Memory B cell (primary cell): ENCODE measurements around the gene MESD.
"Not testable (repeated sequence)": the region's sequence is repeated elsewhere in the genome, so short reads cannot be mapped to it uniquely, and the experiment has no call there.

Experiments
- ATAC-seq: fragments of 150-1000 bp; cut with Tn5 transposase; 2 replicates; pipeline ENCODE4 v1.10.0; 2021; ENCODE audit warnings: low read depth, mild to moderate bottlenecking, moderate library complexity
- DNase-seq, 2 donors: peaks; one replicate each; pipeline ENCODE4 v3.0.0; 2022; ENCODE audit warnings: low spot score in 2 of 2
- H3K27ac Mint-ChIP-seq: one replicate; pipeline ENCODE4 v1.8.0; 2022; ENCODE audit warnings: mild to moderate bottlenecking, moderate library complexity, mixed read lengths
- H3K27me3 Mint-ChIP-seq: one replicate; pipeline ENCODE4 v1.8.0; 2022; ENCODE audit warnings: mixed read lengths
- H3K36me3 Mint-ChIP-seq: one replicate; pipeline ENCODE4 v1.8.0; 2022; ENCODE audit warnings: mild to moderate bottlenecking, mixed read lengths
- H3K4me1 Mint-ChIP-seq: one replicate; pipeline ENCODE4 v1.8.0; 2022; ENCODE audit warnings: mixed read lengths
- H3K4me3 Mint-ChIP-seq: one replicate; pipeline ENCODE4 v1.8.0; 2022; ENCODE audit warnings: mild to moderate bottlenecking, moderate library complexity, mixed read lengths
- H3K9me3 Mint-ChIP-seq: one replicate; pipeline ENCODE4 v1.8.0; 2022; ENCODE audit warnings: mixed read lengths

Gene MESD

DNA sequence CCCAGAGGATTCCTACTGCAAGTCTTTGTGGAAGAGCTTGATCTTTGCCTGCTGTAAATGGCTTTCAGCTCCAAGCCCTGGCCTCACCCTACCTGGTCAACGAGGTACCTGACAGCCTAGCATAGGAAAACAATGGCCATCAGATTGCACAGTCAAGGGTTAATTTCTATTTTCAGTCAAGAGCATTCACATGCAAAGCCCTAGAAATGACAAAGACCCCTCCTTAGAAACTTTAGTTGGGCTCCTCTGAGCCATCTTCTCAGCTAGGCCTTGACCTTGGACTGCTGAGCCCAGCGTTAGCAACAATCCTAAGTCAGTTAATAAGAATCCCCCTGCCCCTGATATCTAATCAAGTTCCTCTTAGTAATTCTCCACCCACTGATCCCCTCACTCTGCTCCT is 18.5 kb downstream of the MESD start:
- Mint-ChIP-seq H3K27me3 (no peaks in the 10 kb centered on the region), H3K27ac (peak overlapping the region; percentile 39), H3K9me3 (no peaks in the 10 kb centered on the region), H3K4me1 (peaks cover 11% of the 10 kb centered on the region), H3K4me3 (no peak overlapping the region), H3K36me3 (peaks cover 2% of the 10 kb centered on the region)
- ATAC-seq: no peak
- no peak for DNase-seq

DNA sequence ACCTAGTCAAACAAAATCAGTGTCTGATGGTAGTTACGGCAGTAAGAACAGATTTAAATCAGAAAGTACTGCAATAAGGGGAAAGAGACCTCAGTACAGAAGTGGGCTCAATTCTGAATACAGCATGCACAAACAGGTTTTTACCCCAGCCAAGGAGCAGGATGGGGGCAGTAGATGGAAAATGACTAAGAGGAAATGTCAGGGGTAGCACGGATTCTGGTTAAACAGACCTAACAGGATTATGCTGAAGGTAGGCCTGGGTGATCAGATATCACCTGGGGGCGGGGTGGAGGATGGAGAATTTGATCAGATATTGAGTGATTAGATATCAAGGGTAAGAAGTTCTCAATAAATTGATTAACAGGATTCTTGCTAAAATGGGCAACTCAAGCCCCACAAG is 19.0 kb downstream of the MESD start:
- ATAC-seq (no peak), DNase-seq (no peak)
- Mint-ChIP-seq H3K27me3 (no peaks in the 10 kb centered on the region), H3K4me1 (peaks cover 11% of the 10 kb centered on the region), H3K27ac (no peak overlapping the region), H3K36me3 (peaks cover 2% of the 10 kb centered on the region), H3K4me3 (no peak overlapping the region), H3K9me3 (no peaks in the 10 kb centered on the region)

DNA sequence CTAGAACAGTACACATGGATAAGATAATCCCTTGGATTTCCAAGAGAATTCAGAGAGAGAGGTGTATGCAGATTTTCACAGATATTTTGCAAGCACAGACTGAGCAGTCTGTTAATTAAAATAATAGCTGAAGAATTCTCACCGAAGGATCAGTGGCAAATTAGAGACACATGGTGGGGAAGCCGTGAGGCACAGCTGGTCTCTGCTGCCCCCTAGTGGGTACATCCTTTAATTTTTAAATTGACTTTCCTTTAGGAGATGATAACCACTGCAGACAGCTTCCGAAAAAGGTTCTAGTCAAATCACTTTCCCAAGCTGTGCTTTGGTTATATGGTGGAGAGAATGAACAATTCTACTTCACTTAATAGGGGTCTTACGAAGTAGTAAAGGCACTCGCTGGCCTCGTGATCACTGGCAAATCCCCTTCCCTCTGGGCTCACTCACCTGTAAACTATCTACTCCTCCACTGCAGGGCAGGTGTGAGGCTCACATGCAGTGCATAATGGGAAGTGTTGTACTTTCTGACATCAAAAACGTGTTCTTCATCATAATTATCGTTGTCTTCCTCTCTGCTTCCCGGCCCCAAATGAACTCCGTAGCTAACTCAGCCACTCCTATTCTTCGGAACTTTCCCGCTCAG is 19.5 kb downstream of the MESD start:
- Mint-ChIP-seq H3K27ac (no peak overlapping the region), H3K9me3 (no peaks in the 10 kb centered on the region), H3K36me3 (peaks cover 7% of the 10 kb centered on the region), H3K4me3 (no peak overlapping the region), H3K4me1 (peaks cover 8% of the 10 kb centered on the region), H3K27me3 (no peaks in the 10 kb centered on the region)
- DNase-seq: peak; percentile 65 to 70
- ATAC-seq: peak; percentile 50

DNA sequence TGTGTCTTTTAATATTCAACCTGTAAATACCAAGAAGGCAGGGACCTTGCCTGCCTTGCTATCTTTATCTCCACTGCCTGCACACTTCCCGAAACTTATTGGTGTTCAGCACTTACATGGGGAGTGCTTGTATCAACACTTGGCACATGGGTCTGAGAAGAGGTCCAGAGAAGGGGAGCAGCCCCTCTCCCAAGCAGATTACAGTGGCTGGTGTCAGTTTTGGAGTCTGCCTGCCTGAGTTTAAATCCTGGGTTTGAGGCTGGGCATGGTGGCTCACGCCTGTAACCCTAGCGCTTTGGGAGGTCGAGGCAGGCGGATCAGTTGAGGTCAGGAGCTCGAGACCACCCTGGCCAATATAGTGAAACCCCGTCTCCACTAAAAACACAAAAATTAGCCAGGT is 20.3 kb downstream of the MESD start:
- Mint-ChIP-seq H3K27me3 (no peaks in the 10 kb centered on the region), H3K4me3 (no peak overlapping the region), H3K9me3 (peaks cover 2% of the 10 kb centered on the region), H3K27ac (no peak overlapping the region), H3K4me1 (peaks cover 8% of the 10 kb centered on the region), H3K36me3 (peaks cover 16% of the 10 kb centered on the region)
- no peak for DNase-seq
- ATAC-seq: no peak

DNA sequence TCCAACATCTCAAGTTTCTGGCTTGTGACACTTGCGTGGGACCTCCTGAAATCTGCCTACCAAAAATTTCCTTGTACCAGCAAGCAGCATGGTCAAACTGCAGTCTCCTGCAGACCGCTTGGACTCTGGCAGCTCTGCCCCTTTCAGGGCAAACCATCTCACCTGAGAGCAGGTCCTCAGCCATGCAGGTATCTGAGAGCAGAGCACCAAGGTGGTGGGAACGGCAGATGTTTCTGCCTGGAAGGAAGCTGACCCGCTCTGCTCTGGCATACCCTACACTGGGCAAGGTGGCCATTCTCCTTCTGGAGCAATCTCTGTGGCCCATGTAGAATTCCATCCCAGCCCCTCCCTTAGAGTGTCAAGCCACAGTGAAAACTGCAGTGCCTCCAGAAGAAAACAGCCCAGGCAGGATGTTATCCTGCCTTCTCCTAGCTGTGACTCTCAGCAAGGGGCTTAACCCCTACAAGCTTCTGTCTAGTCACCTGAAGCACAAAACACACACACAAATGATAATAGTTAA is 21.6 kb downstream of the MESD start:
- H3K27me3 Mint-ChIP-seq: no peaks in the 10 kb centered on the region
- H3K9me3 Mint-ChIP-seq: peaks cover 2% of the 10 kb centered on the region
- no peak for DNase-seq
- H3K36me3 Mint-ChIP-seq: peaks cover 22% of the 10 kb centered on the region
- no peak overlapping the region for H3K4me3 Mint-ChIP-seq
- ATAC-seq: no peak
- H3K4me1 Mint-ChIP-seq: peaks cover 6% of the 10 kb centered on the region
- H3K27ac Mint-ChIP-seq: no peak overlapping the region

DNA sequence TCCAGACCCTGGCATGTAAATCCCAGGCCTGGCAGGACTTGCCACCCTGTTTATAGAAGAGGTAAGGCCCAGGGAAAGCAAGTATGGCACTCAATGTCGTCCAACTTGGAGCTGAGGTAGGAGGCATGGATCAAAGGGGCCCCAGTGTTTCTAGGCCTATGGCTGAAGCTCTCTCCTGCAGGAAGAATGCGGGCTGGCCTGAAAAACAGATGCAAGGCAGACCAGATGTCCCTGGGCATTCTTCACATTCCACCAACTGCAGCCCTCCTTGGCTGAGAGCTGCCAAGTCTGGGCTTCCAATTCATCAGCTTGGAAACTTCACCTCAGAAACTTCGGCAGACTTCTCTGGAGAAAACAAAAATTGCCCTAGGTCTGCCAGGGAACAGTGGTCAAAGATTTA is 22.2 kb downstream of the MESD start:
- H3K36me3 Mint-ChIP-seq: peaks cover 28% of the 10 kb centered on the region
- no peak overlapping the region for H3K27ac Mint-ChIP-seq
- DNase-seq (no peak), ATAC-seq (no peak)
- H3K27me3 Mint-ChIP-seq: no peaks in the 10 kb centered on the region
- no peak overlapping the region for H3K4me3 Mint-ChIP-seq
- peaks cover 9% of the 10 kb centered on the region for H3K4me1 Mint-ChIP-seq
- peaks cover 2% of the 10 kb centered on the region for H3K9me3 Mint-ChIP-seq

DNA sequence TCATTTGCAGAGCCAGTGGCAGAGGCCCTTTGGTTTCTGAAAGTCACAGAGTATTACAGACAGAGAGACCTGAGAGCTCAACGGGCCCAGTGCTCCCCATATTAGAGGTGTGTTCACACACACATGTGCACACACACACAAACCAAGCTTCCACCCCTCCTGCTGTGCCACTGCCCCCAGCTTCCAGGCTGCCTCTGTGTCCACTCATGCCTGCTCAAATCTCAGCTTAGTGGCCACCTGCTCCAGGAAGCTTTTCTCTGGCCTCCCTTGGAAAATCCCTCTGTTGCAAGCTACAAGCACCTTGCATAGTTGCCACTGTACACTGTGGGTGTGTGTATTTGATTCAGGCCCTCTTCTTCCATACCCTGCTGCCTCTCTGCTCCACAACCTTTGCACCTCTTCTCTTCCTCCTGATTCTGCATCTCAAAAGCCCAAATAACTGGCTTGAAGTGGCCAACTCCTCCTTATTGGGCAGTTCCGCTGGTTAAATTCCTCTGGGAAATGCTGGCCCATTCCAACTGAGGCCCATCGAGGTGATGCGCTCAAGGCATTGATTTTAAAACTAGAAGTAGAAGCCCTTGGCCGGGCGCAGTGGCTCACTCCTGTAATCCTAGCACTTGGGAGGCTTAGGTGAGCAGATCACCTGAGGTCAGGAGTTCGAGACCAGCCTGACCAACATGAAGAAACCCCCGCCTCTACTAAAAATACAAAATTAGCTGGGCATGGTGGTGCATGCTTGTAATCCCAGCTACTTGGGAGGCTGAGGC is 23.0 kb downstream of the MESD start:
- H3K4me3 Mint-ChIP-seq: no peak overlapping the region
- ATAC-seq (no peak), DNase-seq (no peak)
- peaks cover 14% of the 10 kb centered on the region for H3K4me1 Mint-ChIP-seq
- H3K36me3 Mint-ChIP-seq: peaks cover 33% of the 10 kb centered on the region
- H3K27ac Mint-ChIP-seq: no peak overlapping the region
- no peaks in the 10 kb centered on the region for H3K27me3 Mint-ChIP-seq
- H3K9me3 Mint-ChIP-seq: peaks cover 2% of the 10 kb centered on the region

DNA sequence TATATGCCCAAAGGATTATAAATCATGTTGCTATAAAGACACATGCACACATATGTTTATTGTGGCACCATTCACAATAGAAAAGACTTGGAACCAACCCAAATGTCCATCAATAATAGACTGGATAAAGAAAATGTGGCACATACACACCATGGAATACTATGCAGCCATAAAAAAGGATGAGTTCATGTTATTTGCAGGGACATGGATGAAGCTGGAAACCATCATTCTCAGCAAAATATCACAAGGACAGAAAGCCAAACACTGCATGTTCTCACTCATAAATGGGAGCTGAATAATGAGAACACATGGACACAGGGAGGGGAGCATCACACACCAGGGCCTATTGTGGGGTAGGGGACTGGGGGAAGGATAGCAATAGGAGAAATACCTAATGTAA is 24.2 kb downstream of the MESD start:
- H3K27ac Mint-ChIP-seq, DNase-seq, H3K4me3 Mint-ChIP-seq, ATAC-seq, H3K27me3 Mint-ChIP-seq, H3K9me3 Mint-ChIP-seq: not testable (repeated sequence)
- peaks cover 12% of the 10 kb centered on the region for H3K4me1 Mint-ChIP-seq
- H3K36me3 Mint-ChIP-seq: peaks cover 39% of the 10 kb centered on the region

DNA sequence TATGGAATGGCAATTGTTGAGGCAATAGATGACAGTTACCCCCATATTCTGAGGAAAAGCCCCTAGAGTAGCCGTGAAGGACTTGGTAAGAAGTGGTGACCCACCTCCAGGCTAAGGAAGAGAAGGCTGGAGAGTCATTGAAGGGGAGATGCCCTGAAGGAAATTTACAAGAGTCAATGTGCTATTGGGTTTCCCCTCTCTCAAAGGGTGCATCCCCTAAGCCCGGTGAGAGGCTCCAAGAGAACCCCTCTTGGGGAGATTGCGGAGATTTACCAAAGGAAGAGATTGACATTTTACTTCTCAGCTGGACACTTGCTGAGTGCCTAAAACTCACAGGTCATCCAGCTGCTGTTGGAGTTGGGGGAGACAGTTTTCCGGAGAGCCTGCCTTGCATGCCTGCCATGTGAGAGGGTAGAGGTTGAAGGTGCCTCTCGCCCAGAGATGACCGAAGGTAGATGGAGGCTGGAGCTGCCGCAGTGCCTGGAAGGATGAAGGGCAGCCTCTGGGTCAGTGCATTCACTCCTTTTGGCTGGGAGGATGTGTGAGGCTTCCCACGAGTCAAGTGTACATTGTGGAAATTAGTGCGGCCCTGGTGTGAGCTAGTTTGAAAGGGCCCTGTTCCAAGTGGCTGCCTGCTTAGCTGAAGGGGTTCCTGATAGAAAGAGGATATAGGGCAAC is 30.7 kb downstream of the MESD start:
- DNase-seq (no peak), ATAC-seq (no peak)
- no peak overlapping the region for H3K27ac Mint-ChIP-seq
- no peaks in the 10 kb centered on the region for H3K27me3 Mint-ChIP-seq
- peaks cover 36% of the 10 kb centered on the region for H3K36me3 Mint-ChIP-seq
- H3K9me3 Mint-ChIP-seq: no peaks in the 10 kb centered on the region
- no peak overlapping the region for H3K4me3 Mint-ChIP-seq
- H3K4me1 Mint-ChIP-seq: peaks cover 15% of the 10 kb centered on the region

DNA sequence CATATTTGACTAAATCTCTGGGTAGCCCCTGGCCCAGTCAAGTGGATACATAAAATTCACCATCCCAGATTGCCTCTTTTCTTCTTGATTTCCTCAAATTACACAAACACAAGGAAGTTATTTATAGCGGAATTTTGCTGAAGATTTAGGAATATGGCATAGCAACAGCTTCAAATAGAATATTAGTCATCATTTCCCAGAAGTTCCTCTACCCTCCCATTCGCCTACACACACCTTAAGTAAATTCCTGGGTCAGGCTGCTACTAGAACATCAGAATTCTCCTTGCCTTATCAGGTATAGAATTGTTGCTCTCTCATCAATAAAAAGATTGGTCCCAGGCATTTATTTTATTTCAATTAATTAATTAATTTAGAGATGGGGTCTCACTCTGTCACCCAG is 31.6 kb downstream of the MESD start:
- H3K27me3 Mint-ChIP-seq: no peaks in the 10 kb centered on the region
- peaks cover 15% of the 10 kb centered on the region for H3K4me1 Mint-ChIP-seq
- DNase-seq: no peak
- H3K36me3 Mint-ChIP-seq: peaks cover 37% of the 10 kb centered on the region
- no peaks in the 10 kb centered on the region for H3K9me3 Mint-ChIP-seq
- ATAC-seq: no peak
- H3K4me3 Mint-ChIP-seq: no peak overlapping the region
- no peak overlapping the region for H3K27ac Mint-ChIP-seq

DNA sequence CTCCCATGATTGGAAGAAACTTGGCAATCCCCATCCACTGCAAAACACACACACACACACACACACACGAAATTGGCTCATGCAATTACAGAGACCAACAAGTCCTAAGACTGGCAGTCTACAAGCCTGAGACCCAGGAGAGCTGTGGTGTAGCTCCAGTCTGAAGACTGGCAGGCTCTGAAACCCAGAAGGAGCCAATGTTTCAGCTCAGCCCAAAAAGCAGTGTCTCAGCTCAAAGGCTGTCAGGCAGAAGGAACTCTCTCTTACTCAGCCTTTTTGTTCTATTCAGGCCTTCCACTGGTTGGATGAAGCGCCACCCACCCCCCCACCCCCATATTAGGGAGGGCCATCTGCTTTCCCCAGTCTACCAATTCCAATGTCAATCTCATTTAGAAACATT is 32.1 kb downstream of the MESD start:
- Mint-ChIP-seq H3K36me3 (peaks cover 37% of the 10 kb centered on the region), H3K27ac (no peak overlapping the region), H3K27me3 (no peaks in the 10 kb centered on the region), H3K4me3 (no peak overlapping the region), H3K4me1 (peaks cover 15% of the 10 kb centered on the region), H3K9me3 (no peaks in the 10 kb centered on the region)
- DNase-seq (no peak), ATAC-seq (no peak)

DNA sequence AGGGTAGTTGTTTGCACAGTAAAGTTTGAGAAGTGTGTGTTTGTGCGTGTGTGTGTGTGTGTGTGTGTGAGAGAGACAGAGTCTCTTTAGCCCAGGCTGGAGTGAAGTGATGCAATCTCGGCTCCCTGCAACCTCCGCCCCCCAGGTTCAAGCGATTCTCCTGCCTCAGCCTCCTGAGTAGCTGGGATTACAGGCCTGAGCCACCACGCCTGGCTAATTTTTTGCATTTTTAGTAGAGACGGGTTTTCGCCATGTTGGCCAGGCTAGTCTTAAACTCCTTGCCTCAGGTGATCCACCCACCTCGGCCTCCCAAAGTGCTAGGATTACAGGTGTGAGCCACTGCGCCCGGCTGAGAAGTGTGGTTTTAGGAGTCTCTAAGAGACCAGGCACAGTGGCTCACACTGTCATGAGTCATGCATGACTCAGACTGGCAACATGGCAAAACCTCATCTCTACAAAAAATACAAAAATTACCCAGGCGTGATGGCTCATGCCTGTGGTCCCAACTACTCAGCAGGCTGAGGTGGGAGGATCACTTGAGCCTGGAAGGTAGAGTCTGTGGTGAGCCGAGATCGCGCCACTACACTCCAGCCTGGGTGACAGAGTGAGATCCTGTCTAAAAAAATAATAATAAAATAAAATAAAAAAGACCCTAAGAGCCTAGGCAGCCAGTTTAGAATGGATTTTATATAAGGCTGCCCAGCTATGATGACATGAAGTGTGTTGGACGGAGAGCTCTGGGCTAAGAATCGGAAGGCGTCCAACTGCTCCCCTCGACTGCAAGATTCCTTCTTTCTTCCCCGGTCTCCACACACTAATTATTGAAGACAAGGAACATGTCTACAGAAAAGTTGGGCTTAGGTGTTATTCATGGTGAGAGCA is 33.8 kb downstream of the MESD start:
- not testable (repeated sequence) for H3K4me1 Mint-ChIP-seq, DNase-seq, H3K4me3 Mint-ChIP-seq, H3K27ac Mint-ChIP-seq, ATAC-seq, H3K9me3 Mint-ChIP-seq, H3K27me3 Mint-ChIP-seq
- H3K36me3 Mint-ChIP-seq: peaks cover 36% of the 10 kb centered on the region

DNA sequence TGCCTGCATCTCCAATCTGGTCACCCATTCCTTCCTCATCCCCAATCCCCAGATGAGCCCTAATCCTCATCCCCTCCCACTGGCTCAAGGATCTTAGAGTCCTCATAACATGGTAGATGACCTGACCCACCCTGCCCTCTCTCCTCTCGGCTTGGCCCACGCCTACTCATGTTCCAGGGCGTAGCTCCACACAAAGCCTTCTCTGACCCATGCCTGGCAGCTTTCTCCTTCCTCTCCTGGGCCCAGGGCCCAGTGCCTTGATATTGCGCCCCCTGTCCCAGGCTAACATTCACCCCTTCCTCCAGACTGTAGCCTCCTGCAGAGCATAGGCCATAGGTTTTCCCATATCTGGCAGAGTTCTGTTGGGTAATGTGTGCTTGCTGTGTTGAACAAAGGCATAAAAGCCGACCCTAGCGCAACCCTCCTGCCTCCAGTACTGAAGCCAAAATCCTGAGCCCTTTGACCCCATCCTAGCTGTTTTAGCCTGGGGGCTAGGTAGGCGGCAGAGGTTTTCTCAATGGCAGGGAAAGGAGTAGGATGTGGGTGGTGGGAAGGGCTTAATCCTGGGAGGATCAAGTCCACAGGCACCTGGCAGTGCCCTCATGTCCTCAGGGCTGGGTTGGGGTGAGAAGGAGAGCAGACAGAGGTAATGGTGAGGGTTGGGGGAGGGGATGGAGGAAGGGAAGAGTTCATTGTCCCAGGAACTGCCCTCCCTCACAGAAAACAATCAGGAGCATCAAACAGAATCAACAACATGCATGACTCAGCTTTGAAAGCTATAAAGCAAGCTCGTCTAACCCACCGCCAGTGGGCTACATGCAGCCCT is 35.5 kb downstream of the MESD start:
- DNase-seq: no peak
- Mint-ChIP-seq H3K4me3 (no peak overlapping the region), H3K9me3 (no peaks in the 10 kb centered on the region), H3K27me3 (no peaks in the 10 kb centered on the region), H3K27ac (no peak overlapping the region), H3K36me3 (peaks cover 42% of the 10 kb centered on the region), H3K4me1 (peaks cover 9% of the 10 kb centered on the region)
- no peak for ATAC-seq
